H9 (cell line): Measurements from ENCODE around the gene DOCK10. TPM values are rescaled to one million over a fixed set of nuclear protein-coding genes. Genes with fewer than 3 reads are reported as not detected.

Experiments
- DNase-seq: peaks from one replicate; pipeline ENCODE4 v3.0.0-alpha.2; 2017
- H2AFZ ChIP-seq: one replicate; pipeline ENCODE4 v1.6.1; 2013; ENCODE audit warnings: mild to moderate bottlenecking, low read length, control low read depth, moderate library complexity
- H2AK5ac ChIP-seq: 2 replicates; pipeline ENCODE4 v1.6.1; 2013; ENCODE audit warnings: low read length, control low read depth, mixed read lengths; ENCODE audit not compliant: insufficient read length
- H2BK120ac ChIP-seq: one replicate; pipeline ENCODE4 v1.6.1; 2013; ENCODE audit warnings: low read depth, mild to moderate bottlenecking, low read length, control low read depth, inconsistent platforms; ENCODE audit not compliant: poor library complexity, severe bottlenecking
- H2BK12ac ChIP-seq: 2 replicates; pipeline ENCODE4 v1.6.1; 2013; ENCODE audit warnings: low read length, control low read depth, mixed read lengths, low read depth; ENCODE audit not compliant: insufficient read length
- H2BK15ac ChIP-seq: 2 replicates; pipeline ENCODE4 v1.6.1; 2013; ENCODE audit warnings: low read depth, low read length, control low read depth
- H2BK20ac ChIP-seq: one replicate; pipeline ENCODE4 v1.6.1; 2013; ENCODE audit warnings: low read depth, mild to moderate bottlenecking, low read length, control low read depth, inconsistent platforms; ENCODE audit not compliant: poor library complexity, severe bottlenecking
- H2BK5ac ChIP-seq: 2 replicates; pipeline ENCODE4 v1.6.1; 2013; ENCODE audit warnings: low read length, control low read depth, mixed read lengths; ENCODE audit not compliant: insufficient read length
- H3K14ac ChIP-seq: 2 replicates; pipeline ENCODE4 v1.6.1; 2013; ENCODE audit warnings: low read length, control low read depth; ENCODE audit not compliant: insufficient read depth
- H3K18ac ChIP-seq: 2 replicates; pipeline ENCODE4 v1.6.1; 2013; ENCODE audit warnings: low read depth, mild to moderate bottlenecking, mixed read lengths, low read length, control low read depth; ENCODE audit not compliant: insufficient read length
- H3K23ac ChIP-seq: 2 replicates; pipeline ENCODE4 v1.6.1; 2013; ENCODE audit warnings: low read length, control low read depth, mixed read lengths, low read depth; ENCODE audit not compliant: insufficient read length
- H3K23me2 ChIP-seq: 2 replicates; pipeline ENCODE4 v1.6.1; 2013; ENCODE audit warnings: low read depth, mild to moderate bottlenecking, mixed read lengths, low read length, control low read depth; ENCODE audit not compliant: insufficient read length, poor library complexity, severe bottlenecking
- H3K27ac ChIP-seq: 2 replicates; pipeline ENCODE4 v1.5.1; 2013; ENCODE audit warnings: low read length, control low read depth, mixed read lengths, low read depth; ENCODE audit not compliant: insufficient read length
- H3K27me3 ChIP-seq: 2 replicates; pipeline ENCODE4 v1.6.1; 2013; ENCODE audit warnings: low read length, control low read depth, inconsistent platforms; ENCODE audit not compliant: insufficient read depth
- H3K4ac ChIP-seq: 2 replicates; pipeline ENCODE4 v1.6.1; 2013; ENCODE audit warnings: low read depth, mild to moderate bottlenecking, control low read depth, inconsistent platforms, low read length, moderate library complexity
- H3K4me1 ChIP-seq: 2 replicates; pipeline ENCODE4 v1.6.1; 2013; ENCODE audit warnings: low read length, control low read depth, inconsistent platforms; ENCODE audit not compliant: insufficient read depth
- H3K4me2 ChIP-seq: 2 replicates; pipeline ENCODE4 v1.6.1; 2013; ENCODE audit warnings: low read length, control low read depth, mixed read lengths; ENCODE audit not compliant: insufficient read length, insufficient read depth
- H3K56ac ChIP-seq: 2 replicates; pipeline ENCODE4 v1.6.1; 2013; ENCODE audit warnings: low read depth, mild to moderate bottlenecking, mixed read lengths, low read length, control low read depth; ENCODE audit not compliant: insufficient read length
- H3K79me1 ChIP-seq: 2 replicates; pipeline ENCODE4 v1.6.1; 2013; ENCODE audit warnings: low read depth, mild to moderate bottlenecking, moderate library complexity, low read length, control low read depth, inconsistent platforms; ENCODE audit not compliant: insufficient read depth, poor library complexity, severe bottlenecking
- H3K79me2 ChIP-seq: 2 replicates; pipeline ENCODE4 v1.6.1; 2013; ENCODE audit warnings: low read length, control low read depth, inconsistent platforms; ENCODE audit not compliant: insufficient read depth
- H3K9ac ChIP-seq: 2 replicates; pipeline ENCODE4 v1.6.1; 2013; ENCODE audit warnings: low read length, control low read depth, mixed read lengths; ENCODE audit not compliant: insufficient read length; ENCODE audit errors: extremely low read depth
- H3K9me3 ChIP-seq: one replicate; pipeline ENCODE4 v1.6.1; 2013; ENCODE audit warnings: low read depth, low read length, inconsistent platforms; ENCODE audit not compliant: control insufficient read depth
- H3T11ph ChIP-seq: one replicate; pipeline ENCODE4 v1.6.1; 2013; ENCODE audit warnings: mild to moderate bottlenecking, low read length, control low read depth, inconsistent platforms
- H4K20me1 ChIP-seq: one replicate; pipeline ENCODE4 v1.6.1; 2013; ENCODE audit not compliant: control insufficient read depth, insufficient read length, insufficient read depth
- H4K5ac ChIP-seq: 2 replicates; pipeline ENCODE4 v1.6.1; 2013; ENCODE audit warnings: low read depth, mild to moderate bottlenecking, mixed read lengths, low read length, control low read depth; ENCODE audit not compliant: insufficient read length
- H4K8ac ChIP-seq: replicated peaks from 2 replicates; pipeline ENCODE4 v1.6.1; 2013; ENCODE audit warnings: low read length, control low read depth, mixed read lengths, low read depth; ENCODE audit not compliant: insufficient read length
- H4K91ac ChIP-seq: 2 replicates; pipeline ENCODE4 v1.6.1; 2013; ENCODE audit warnings: low read depth, mild to moderate bottlenecking, moderate library complexity, mixed read lengths, low read length, control low read depth; ENCODE audit not compliant: insufficient read length
- H3K27ac Mint-ChIP-seq, 3 experiments: 2 replicates in 2 of 3; 3 replicates in 1 of 3; pipeline ENCODE4 v1.8.0; 2020 to 2021; ENCODE audit warnings: mixed read lengths in 3 of 3, mild to moderate bottlenecking in 1 of 3, moderate library complexity in 1 of 3
- H3K27me3 Mint-ChIP-seq: 2 replicates; pipeline ENCODE4 v1.8.0; 2021; ENCODE audit warnings: low read depth, mild to moderate bottlenecking, moderate library complexity, mixed read lengths
- H3K36me3 Mint-ChIP-seq, 3 experiments: 2 replicates in 2 of 3; 3 replicates in 1 of 3; pipeline ENCODE4 v1.8.0; 2020 to 2021; ENCODE audit warnings: low read depth in 3 of 3, mixed read lengths in 3 of 3; ENCODE audit not compliant: insufficient read depth in 1 of 3
- H3K4me1 Mint-ChIP-seq, 2 experiments: 2 replicates each; pipeline ENCODE4 v1.8.0; 2020; ENCODE audit warnings: mixed read lengths in 2 of 2
- H3K4me3 Mint-ChIP-seq, 2 experiments: 2 replicates in 1 of 2; 3 replicates in 1 of 2; pipeline ENCODE4 v1.8.0; 2020 to 2021; ENCODE audit warnings: mild to moderate bottlenecking in 2 of 2, mixed read lengths in 2 of 2, moderate library complexity in 1 of 2
- H3K9me3 Mint-ChIP-seq, 2 experiments: 2 replicates in 1 of 2; 3 replicates in 1 of 2; pipeline ENCODE4 v1.8.0; 2020; ENCODE audit warnings: mild to moderate bottlenecking in 2 of 2, mixed read lengths in 2 of 2, moderate library complexity in 1 of 2
- CTCF ChIP-seq: fragments of 200-600 bp; sonication (generic); conservative IDR thresholded peaks from 3 replicates; pipeline ENCODE4 v1.8.0; 2021; ENCODE audit warnings: antibody characterized with exemption, mild to moderate bottlenecking
- WGBS: extraction: QIAGEN DNeasy Blood & Tissue Kit; methylation state at CpG from one replicate; pipeline ENCODE4 v1.1.7; 2013; ENCODE audit warnings: missing lambda C conversion rate, low lambda C conversion rate, mixed read lengths; ENCODE audit not compliant: insufficient read length; ENCODE audit errors: extremely low coverage; 5-methylcytosine and 5-hydroxymethylcytosine counted together
- total RNA-seq: library from RNA; stranded (reverse); gene quantifications from 2 replicates; pipeline ENCODE4 v1.2.1, GENCODE V29; 2021

Gene DOCK10
- total RNA-seq, 1 experiment from 2014 or later, result 0.79 TPM

DNA sequence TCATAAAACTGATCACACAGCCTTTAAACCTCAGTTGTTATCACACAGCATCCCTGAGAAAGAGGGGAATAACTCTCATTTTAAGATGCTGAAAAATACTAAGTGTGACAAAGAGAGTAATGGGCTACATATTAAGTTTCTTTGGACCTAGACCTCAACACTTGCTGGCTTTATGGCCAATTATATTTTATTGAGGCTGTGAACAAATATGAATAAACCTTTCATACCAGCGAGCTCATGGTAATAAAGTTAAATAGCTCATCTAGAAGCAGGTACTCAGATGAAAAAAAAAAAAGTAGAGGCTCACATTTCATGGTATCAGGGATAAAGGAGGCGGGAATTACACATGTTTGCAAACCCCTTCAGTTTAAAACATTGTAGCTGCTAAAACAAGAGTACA, 75.7 kb downstream of the DOCK10 start:
- Mint-ChIP-seq H3K27me3 (no peaks in the 10 kb centered on the region; the same call in 1 of the 2 replicates), H3K9me3 (no peaks in the 10 kb centered on the region), H3K4me3 (no peak overlapping the region), H3K36me3 (no peaks in the 10 kb centered on the region), H3K27ac (no peak overlapping the region), H3K4me1 (peaks cover 3 to 4% of the 10 kb centered on the region in 2 experiments; a peak in 2 of 4 replicates)
- H4K91ac ChIP-seq, result no peak overlapping the region
- H3K4me2 ChIP-seq, result no peak overlapping the region
- H3K4ac ChIP-seq, result no peak overlapping the region
- no peaks in the 10 kb centered on the region for H3K79me2 ChIP-seq
- no peak overlapping the region for H3T11ph ChIP-seq
- H2BK5ac ChIP-seq, result no peak overlapping the region
- H3K27ac ChIP-seq, result no peak overlapping the region
- no peaks in the 10 kb centered on the region for H3K79me1 ChIP-seq
- H2AFZ ChIP-seq, result no peak overlapping the region
- no peak for TF ChIP-seq CTCF
- no CpG with 5 or more reads among the region's 2 CpGs for WGBS
- H3K23ac ChIP-seq, result no peak overlapping the region
- no peak overlapping the region for H2BK120ac ChIP-seq
- H3K9ac ChIP-seq, result no peak overlapping the region
- H2BK12ac ChIP-seq, result no peak overlapping the region
- H3K9me3 ChIP-seq, result no peaks in the 10 kb centered on the region
- no peak overlapping the region for H3K56ac ChIP-seq
- H4K20me1 ChIP-seq, result no peaks in the 10 kb centered on the region
- no peak for DNase-seq
- no peak overlapping the region for H2BK20ac ChIP-seq
- no peaks in the 10 kb centered on the region for H3K4me1 ChIP-seq
- no peak overlapping the region for H3K14ac ChIP-seq
- H4K8ac ChIP-seq, result no peak overlapping the region
- no peak overlapping the region for H2BK15ac ChIP-seq
- H3K23me2 ChIP-seq, result no peaks in the 10 kb centered on the region
- no peak overlapping the region for H3K18ac ChIP-seq
- H3K27me3 ChIP-seq, result no peaks in the 10 kb centered on the region
- H2AK5ac ChIP-seq, result no peak overlapping the region
- H4K5ac ChIP-seq, result no peak overlapping the region
